Endothelial cell of umbilical vein (primary cell): Measurements from ENCODE around the gene PDLIM1. TPM values are rescaled to one million over a fixed set of nuclear protein-coding genes. Genes with fewer than 3 reads are reported as not detected.

Source experiments
- BruUV-seq: library from RNA; stranded (reverse); fragments of 400-500 nt; replicated peaks from 2 replicates; lab custom pipeline; 2021; lab: Mats Ljungman, UMichigan
- CTCF ChIA-PET: fragments of 300-600, 350-600 bp; sonication (Branson Sonifier 250); formaldehyde crosslinking; loops from one replicate; lab custom pipeline; 2021; ENCODE audit warnings: antibody characterized with exemption, inconsistent platforms; lab: Charles Lee
- POLR2A ChIA-PET: fragments of 300-600, 350-600 bp; sonication (Branson Sonifier 250); formaldehyde crosslinking; loops from one replicate; lab custom pipeline; 2021; ENCODE audit warnings: antibody characterized with exemption, inconsistent platforms; lab: Charles Lee
- DNase-seq: peaks from one replicate; pipeline ENCODE4 v3.0.0-alpha.2; 2011; ENCODE audit warnings: low read depth, low spot score
- FAIRE-seq: peaks from 2 replicates; lab custom pipeline; 2011; peaks lifted over from hg19 to GRCh38; lab: Jason Lieb, UNC
- H2AFZ ChIP-seq: 2 replicates; pipeline ENCODE4 v1.6.0; 2012; ENCODE audit warnings: low read depth, low read length, control low read depth, inconsistent platforms
- H3K27ac ChIP-seq: 2 replicates; pipeline ENCODE4 v1.5.1; 2011; ENCODE audit warnings: low read depth, mild to moderate bottlenecking, control low read depth, low read length, moderate library complexity; ENCODE audit not compliant: insufficient read depth
- H3K27me3 ChIP-seq, 2 experiments: 2 replicates each; pipeline versions ENCODE4 v1.6.0 to v1.6.1; 2011; ENCODE audit warnings: low read length in 2 of 2, mixed read lengths in 1 of 2; ENCODE audit not compliant: control insufficient read depth in 2 of 2, insufficient read depth in 2 of 2
- H3K36me3 ChIP-seq, 2 experiments: 2 replicates in 1 of 2; 3 replicates in 1 of 2; pipeline ENCODE4 v1.5.1; 2011; ENCODE audit warnings: low read length in 2 of 2, mild to moderate bottlenecking in 1 of 2, moderate library complexity in 1 of 2; ENCODE audit not compliant: control insufficient read depth in 2 of 2, insufficient read depth in 2 of 2; ENCODE audit errors: extremely low read depth in 1 of 2
- H3K4me1 ChIP-seq: 3 replicates; pipeline ENCODE4 v1.5.1; 2011; ENCODE audit warnings: mild to moderate bottlenecking, low read length; ENCODE audit not compliant: control insufficient read depth, insufficient read depth; ENCODE audit errors: extremely low read depth
- H3K4me2 ChIP-seq: 2 replicates; pipeline ENCODE4 v1.6.1; 2011; ENCODE audit warnings: low read length, control low read depth, mixed read lengths; ENCODE audit not compliant: insufficient read depth
- H3K4me3 ChIP-seq, 3 experiments: fragments of 200-600 bp in 1 of 3; sonication (generic), shearing (Covaris generic) in 1 of 3; replicated peaks in 1 of 3; 2 replicates each; pipeline ENCODE4 v1.5.1; 2011 to 2016; ENCODE audit warnings: control low read depth in 3 of 3, low read length in 3 of 3, mild to moderate bottlenecking in 2 of 3, inconsistent platforms in 1 of 3, low read depth in 1 of 3, moderate library complexity in 1 of 3; ENCODE audit not compliant: insufficient read depth in 1 of 3
- H3K79me2 ChIP-seq: 2 replicates; pipeline ENCODE4 v1.6.0; 2012; ENCODE audit warnings: low read length, inconsistent platforms; ENCODE audit not compliant: control insufficient read depth, insufficient read depth
- H3K9ac ChIP-seq: replicated peaks from 2 replicates; pipeline ENCODE3; 2011; ENCODE audit warnings: low read length, control low read depth; ENCODE audit not compliant: insufficient read depth; ENCODE audit errors: extremely low read depth
- H3K9me1 ChIP-seq: replicated peaks from 3 replicates; pipeline ENCODE4 v1.6.0; 2011; ENCODE audit warnings: mild to moderate bottlenecking, low read length; ENCODE audit not compliant: control insufficient read depth, insufficient read depth; ENCODE audit errors: extremely low read depth
- H3K9me3 ChIP-seq: replicated peaks from 2 replicates; pipeline ENCODE4 v1.5.1; 2012; ENCODE audit warnings: low read length, inconsistent platforms; ENCODE audit not compliant: control insufficient read depth, insufficient read depth
- H4K20me1 ChIP-seq: replicated peaks from 2 replicates; pipeline ENCODE3; 2011; ENCODE audit warnings: mild to moderate bottlenecking, low read length; ENCODE audit not compliant: control insufficient read depth, insufficient read depth; ENCODE audit errors: extremely low read depth
- CTCF ChIP-seq, 2 donors: IDR thresholded peaks; 1 replicate in 1 of 2; 2 replicates in 1 of 2; pipeline ENCODE4 v1.5.1; 2011; ENCODE audit warnings: low read length in 2 of 2, mild to moderate bottlenecking in 2 of 2, moderate library complexity in 2 of 2, control low read depth in 1 of 2, inconsistent platforms in 1 of 2, low read depth in 1 of 2; ENCODE audit not compliant: insufficient read depth in 1 of 2; ENCODE audit errors: extremely low read depth in 1 of 2
- FOS ChIP-seq: IDR thresholded peaks from 2 replicates; pipeline ENCODE4 v1.6.1; 2011; ENCODE audit warnings: mild to moderate bottlenecking, low read length, moderate library complexity, borderline replicate concordance; ENCODE audit not compliant: insufficient read depth
- GATA2 ChIP-seq: IDR thresholded peaks from 2 replicates; pipeline ENCODE4 v1.7.0; 2011; ENCODE audit warnings: low read depth, mild to moderate bottlenecking, moderate library complexity, mixed read lengths, low read length; ENCODE audit not compliant: insufficient read length, insufficient read depth
- MYC ChIP-seq: IDR thresholded peaks from one replicate; pipeline ENCODE4 v1.6.1; 2011; ENCODE audit warnings: mild to moderate bottlenecking, low read depth, low read length
- POLR2A ChIP-seq: IDR thresholded peaks from 2 replicates; pipeline ENCODE4 v1.6.1; 2012; ENCODE audit warnings: low read depth, mild to moderate bottlenecking, control low read depth, low read length
- POLR2AphosphoS5 ChIP-seq: IDR thresholded peaks from 2 replicates; pipeline ENCODE4 v1.6.1; 2012; ENCODE audit warnings: low read depth, mild to moderate bottlenecking, control low read depth, low read length, moderate library complexity; ENCODE audit not compliant: insufficient read depth
- dilution Hi-C: fragments of 300-500 bp; cut with MboI; formaldehyde crosslinking; loops from one replicate; pipeline ENCODE4 v1.15.0; 2019; ENCODE audit warnings: low sequenced_read_pairs; ENCODE audit not compliant: extremely low pct_ligation_motif_present
- intact Hi-C: fragments of 100-400 bp; cut with micrococcal nuclease; formaldehyde crosslinking; loops from one replicate; pipeline ENCODE4 v1.10.0; 2022
- polyA plus RNA-seq, 4 experiments: library from polyadenylated mRNA; depleted of rRNA in 3 of 4; stranded (reverse) in 3 of 4; unstranded in 1 of 4; fragments of >200 nt; gene quantifications; 2 replicates each; pipeline versions ENCODE4 v1.2.1 to v1.2.3, GENCODE V29; 2011 to 2012; ENCODE audit warnings: missing spikeins in 1 of 4
- total RNA-seq: library from RNA; stranded (reverse); gene quantifications from 2 replicates; pipeline ENCODE4 v1.2.3, GENCODE V29; 2021

Gene PDLIM1
- total and polyA plus RNA-seq, 2 donors (not counting 3 experiments of a cell fraction or from before 2014, with no cell fraction given): 91.1 to 122 TPM

- Histone ChIP-seq H4K20me1 (no peaks in the 10 kb centered on the region), H3K4me1 (no peaks in the 10 kb centered on the region), H3K27ac (no peak overlapping the region), H3K9me1 (no peaks in the 10 kb centered on the region), H3K27me3 (no peaks in the 10 kb centered on the region), H3K36me3 (no peaks in the 10 kb centered on the region), H3K4me2 (no peak overlapping the region), H3K9ac (no peak overlapping the region), H3K4me3 (no peak overlapping the region), H2AFZ (no peak overlapping the region), H3K79me2 (no peaks in the 10 kb centered on the region), H3K9me3 (no peaks in the 10 kb centered on the region)
- intact Hi-C loops (no loop called here), dilution Hi-C loops (no loop called here)
- ChIA-PET CTCF (interaction anchor here (1.2 to 1.9 kb wide), 2 partner anchors 78 to 81 kb away, joined by 4 to 5 read pairs; no protein-coding TSS in a partner anchor), POLR2A (no interaction called here)
- no peak for TF ChIP-seq MYC
- no peak for TF ChIP-seq POLR2AphosphoS5
- no peak for TF ChIP-seq FOS
- TF ChIP-seq CTCF (IDR thresholded peaks at IDR 0.05; ENCODE audit: extremely low read depth in 1 of 2, insufficient read depth in 1 of 2, low read depth in 1 of 2, low read length in 2 of 2): no peak
- no peak for TF ChIP-seq GATA2
- TF ChIP-seq POLR2A: no peak
- BruUV-seq: no TSS peak
- FAIRE-seq (peak; percentile 38), DNase-seq (no peak)
Observed at GRCh38 chr10:95324436-95325268, 33.8 kb upstream of the PDLIM1 start.
